ENCODE results near the gene EPN2. TPM values are rescaled to one million over a fixed set of nuclear protein-coding genes. Genes with fewer than 3 reads are reported as not detected.

Gene EPN2
- total RNA-seq, 1 experiment from 2014 or later = 57.8 TPM

DNA sequence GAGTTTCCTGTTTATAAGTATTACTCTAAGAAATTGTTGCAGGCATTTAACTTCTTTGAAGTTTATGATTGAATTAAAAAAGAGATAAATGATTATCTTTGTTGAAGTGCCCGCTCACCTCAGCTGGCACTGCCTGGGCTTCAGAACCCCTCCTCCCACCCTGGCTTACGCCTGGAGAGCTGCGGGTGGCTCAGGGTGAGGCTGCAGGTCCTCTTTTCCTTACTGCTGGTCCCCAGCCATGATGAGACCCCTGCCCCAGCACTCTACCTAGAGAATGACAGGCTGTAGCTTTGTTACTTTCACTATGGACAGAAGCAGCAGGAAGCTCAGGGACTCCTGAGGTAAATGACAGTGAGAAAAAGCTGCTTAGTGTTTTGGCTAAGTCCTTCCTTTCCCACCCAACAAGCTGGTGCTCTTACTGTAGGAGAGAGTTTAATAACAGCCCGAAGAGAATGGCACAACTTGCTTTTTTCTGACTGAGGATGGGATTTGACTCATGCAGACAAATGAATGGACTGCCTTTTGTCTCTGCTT lies 62.1 kb downstream of the EPN2 start:
- no peak overlapping the region for H3T11ph ChIP-seq (ENCODE audit: low read length)
- no peak for DNase-seq

More for the DNA sequence above, 62.1 kb downstream of the EPN2 start:
- Histone ChIP-seq H2AK5ac (ENCODE audit: insufficient read length, low read length) (no peak overlapping the region), H3K14ac (ENCODE audit: insufficient read depth, low read length) (no peak overlapping the region), H2BK15ac (ENCODE audit: low read depth, low read length) (no peak overlapping the region), H3K56ac (ENCODE audit: insufficient read length, low read depth, low read length) (no peak overlapping the region), H3K79me2 (ENCODE audit: insufficient read depth, low read length) (no peaks in the 10 kb centered on the region; the same call in 1 of the 2 replicates), H3K23ac (ENCODE audit: insufficient read length, low read depth, low read length) (no peak overlapping the region), H3K4ac (ENCODE audit: low read depth, low read length) (no peak overlapping the region), H3K27me3 (ENCODE audit: insufficient read depth, low read length) (no peaks in the 10 kb centered on the region), H3K9ac (ENCODE audit: extremely low read depth, insufficient read length, low read length) (no peak overlapping the region), H4K8ac (replicated peaks; ENCODE audit: insufficient read length, low read depth, low read length) (no peak overlapping the region), H3K23me2 (ENCODE audit: insufficient read length, low read depth, low read length, poor library complexity, severe bottlenecking) (no peaks in the 10 kb centered on the region), H2AFZ (ENCODE audit: low read length) (no peak overlapping the region), H3K18ac (ENCODE audit: insufficient read length, low read depth, low read length) (no peak overlapping the region), H2BK120ac (ENCODE audit: low read depth, low read length, poor library complexity, severe bottlenecking) (no peak overlapping the region), H3K27ac (ENCODE audit: insufficient read length, low read depth, low read length) (no peak overlapping the region), H3K79me1 (ENCODE audit: insufficient read depth, low read depth, low read length, poor library complexity, severe bottlenecking) (no peaks in the 10 kb centered on the region), H4K91ac (ENCODE audit: insufficient read length, low read depth, low read length) (no peak overlapping the region), H2BK20ac (ENCODE audit: low read depth, low read length, poor library complexity, severe bottlenecking) (no peak overlapping the region), H2BK5ac (ENCODE audit: insufficient read length, low read length) (no peak overlapping the region), H2BK12ac (ENCODE audit: insufficient read length, low read depth, low read length) (no peak overlapping the region), H3K4me2 (ENCODE audit: insufficient read depth, insufficient read length, low read length) (no peak overlapping the region), H4K5ac (ENCODE audit: insufficient read length, low read depth, low read length) (no peak overlapping the region), H4K20me1 (ENCODE audit: control insufficient read depth, insufficient read depth, insufficient read length) (no peaks in the 10 kb centered on the region), H3K4me1 (ENCODE audit: insufficient read depth, low read length) (no peaks in the 10 kb centered on the region), H3K9me3 (ENCODE audit: control insufficient read depth, low read depth, low read length) (no peaks in the 10 kb centered on the region)
- no peak overlapping the region for H3K4me3 Mint-ChIP-seq
- no peaks in the 10 kb centered on the region; a peak in 1 of 7 replicates for H3K36me3 Mint-ChIP-seq (ENCODE audit: insufficient read depth in 1 of 3, low read depth in 3 of 3)
- H3K27me3 Mint-ChIP-seq (ENCODE audit: low read depth) = no peaks in the 10 kb centered on the region
- no peaks in the 10 kb centered on the region for H3K9me3 Mint-ChIP-seq
- H3K27ac Mint-ChIP-seq = no peak overlapping the region
- H3K4me1 Mint-ChIP-seq = peaks cover 10 to 14% of the 10 kb centered on the region in 2 experiments
- WGBS (ENCODE audit: extremely low coverage, insufficient read length, low lambda C conversion rate) = no CpG with 5 or more reads among the region's 4 CpGs
- TF ChIP-seq, protein P1, sequence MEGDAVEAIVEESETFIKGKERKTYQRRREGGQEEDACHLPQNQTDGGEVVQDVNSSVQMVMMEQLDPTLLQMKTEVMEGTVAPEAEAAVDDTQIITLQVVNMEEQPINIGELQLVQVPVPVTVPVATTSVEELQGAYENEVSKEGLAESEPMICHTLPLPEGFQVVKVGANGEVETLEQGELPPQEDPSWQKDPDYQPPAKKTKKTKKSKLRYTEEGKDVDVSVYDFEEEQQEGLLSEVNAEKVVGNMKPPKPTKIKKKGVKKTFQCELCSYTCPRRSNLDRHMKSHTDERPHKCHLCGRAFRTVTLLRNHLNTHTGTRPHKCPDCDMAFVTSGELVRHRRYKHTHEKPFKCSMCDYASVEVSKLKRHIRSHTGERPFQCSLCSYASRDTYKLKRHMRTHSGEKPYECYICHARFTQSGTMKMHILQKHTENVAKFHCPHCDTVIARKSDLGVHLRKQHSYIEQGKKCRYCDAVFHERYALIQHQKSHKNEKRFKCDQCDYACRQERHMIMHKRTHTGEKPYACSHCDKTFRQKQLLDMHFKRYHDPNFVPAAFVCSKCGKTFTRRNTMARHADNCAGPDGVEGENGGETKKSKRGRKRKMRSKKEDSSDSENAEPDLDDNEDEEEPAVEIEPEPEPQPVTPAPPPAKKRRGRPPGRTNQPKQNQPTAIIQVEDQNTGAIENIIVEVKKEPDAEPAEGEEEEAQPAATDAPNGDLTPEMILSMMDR (conservative IDR thresholded peaks at IDR 0.05) = no peak

Measured in H9 (cell line).